Activated CD8-positive, alpha-beta T cell treated with anti-CD3 and anti-CD28 coated beads for 36 hours (primary cell): Measurements from ENCODE around the gene TNIK. TPM values are rescaled to one million over a fixed set of nuclear protein-coding genes. Genes with fewer than 3 reads are reported as not detected.
A peak's percentile ranks its signal among the peaks of the same experiment; 100 is the strongest.

Source experiments
- ATAC-seq: fragments of 200-7000 bp; cut with Tn5 transposase; one replicate; pipeline ENCODE4 v1.10.0; 2021; ENCODE audit warnings: mild to moderate bottlenecking, moderate library complexity
- CTCF ChIA-PET: fragments of 350-600 bp; sonication (Branson Sonifier 250); formaldehyde crosslinking; loops from one replicate; lab custom pipeline; 2021; ENCODE audit warnings: antibody characterized with exemption; lab: Charles Lee
- POLR2A ChIA-PET: fragments of 350-600 bp; sonication (Branson Sonifier 250); formaldehyde crosslinking; loops from one replicate; lab custom pipeline; 2021; ENCODE audit warnings: antibody characterized with exemption; lab: Charles Lee
- DNase-seq: peaks from one replicate; pipeline ENCODE4 v3.0.0-alpha.2; 2020
- H3K27ac Mint-ChIP-seq: one replicate; pipeline ENCODE4 v1.8.0; 2021; ENCODE audit warnings: mild to moderate bottlenecking, mixed read lengths
- H3K27me3 Mint-ChIP-seq: one replicate; pipeline ENCODE4 v1.8.0; 2021; ENCODE audit warnings: mixed read lengths
- H3K36me3 Mint-ChIP-seq: one replicate; pipeline ENCODE4 v1.8.0; 2021; ENCODE audit warnings: low read depth, mixed read lengths
- H3K4me1 Mint-ChIP-seq: one replicate; pipeline ENCODE4 v1.8.0; 2021; ENCODE audit warnings: low read depth, mixed read lengths
- H3K4me3 Mint-ChIP-seq: one replicate; pipeline ENCODE4 v1.8.0; 2021; ENCODE audit warnings: mild to moderate bottlenecking, moderate library complexity, mixed read lengths
- H3K9me3 Mint-ChIP-seq: one replicate; pipeline ENCODE4 v1.8.0; 2021; ENCODE audit warnings: mixed read lengths
- CTCF ChIP-seq: fragments of 200-600 bp; IDR thresholded peaks from one replicate; pipeline ENCODE4 v1.8.0; 2022; ENCODE audit warnings: antibody characterized with exemption, mild to moderate bottlenecking
- intact Hi-C: fragments of 100-400 bp; cut with micrococcal nuclease; formaldehyde crosslinking; loops from one replicate; pipeline ENCODE4 v1.10.0; 2022
- total RNA-seq, 2 experiments: library from RNA; stranded (reverse); gene quantifications; one replicate each; pipeline ENCODE4 v1.2.3, GENCODE V29; 2021

Gene TNIK
- total RNA-seq, 2 experiments from 2014 or later: 25.1 to 28.8 TPM

GRCh38 chr3:171468296-171468906, 8.2 kb upstream of the TNIK start:
- Mint-ChIP-seq H3K9me3 (no peaks in the 10 kb centered on the region), H3K4me3 (no peak overlapping the region), H3K36me3 (no peaks in the 10 kb centered on the region), H3K4me1 (no peaks in the 10 kb centered on the region), H3K27ac (no peak overlapping the region), H3K27me3 (no peaks in the 10 kb centered on the region)
- ChIA-PET POLR2A (interaction anchor here (0.7 kb wide), 1 partner anchor 1572 kb away, joined by 3 read pairs; no protein-coding TSS in a partner anchor), CTCF (interaction anchor here (0.7 to 1.3 kb wide), 2 partner anchors 8 to 220 kb away, joined by 3 to 5 read pairs; partner anchors contain the start of gene TNIK)
- DNase-seq (no peak), ATAC-seq (no peak)
- intact Hi-C loops: no loop called here
- TF ChIP-seq CTCF: no peak

- no peak overlapping the region for H3K27ac Mint-ChIP-seq
- no peak overlapping the region for H3K4me3 Mint-ChIP-seq
- H3K27me3 Mint-ChIP-seq: no peaks in the 10 kb centered on the region
- ATAC-seq (no peak), DNase-seq (no peak)
- intact Hi-C loops: no loop called here
- TF ChIP-seq CTCF: no peak
- peaks cover 14% of the 10 kb centered on the region for H3K4me1 Mint-ChIP-seq
- H3K36me3 Mint-ChIP-seq: no peaks in the 10 kb centered on the region
- no peaks in the 10 kb centered on the region for H3K9me3 Mint-ChIP-seq
- ChIA-PET CTCF (interaction anchor here (0.9 to 1.2 kb wide), 3 partner anchors 11 to 303 kb away, joined by 3 read pairs; no protein-coding TSS in a partner anchor), POLR2A (no interaction called here)
Measured at GRCh38 chr3:171465763-171466162, 5.6 kb upstream of the TNIK start.

- Mint-ChIP-seq H3K27me3 (no peaks in the 10 kb centered on the region), H3K36me3 (no peaks in the 10 kb centered on the region), H3K27ac (no peak overlapping the region), H3K4me1 (peaks cover 14% of the 10 kb centered on the region), H3K9me3 (no peaks in the 10 kb centered on the region), H3K4me3 (no peak overlapping the region)
- TF ChIP-seq CTCF: no peak
- no peak for ATAC-seq
- POLR2A ChIA-PET: no interaction called here
- CTCF ChIA-PET: no interaction called here
- intact Hi-C loops: loop anchor here (5.0 kb wide), 1 partner anchor 277 kb away; no protein-coding TSS in a partner anchor
- DNase-seq: no peak
Measured at GRCh38 chr3:171464462-171464861, 4.3 kb upstream of the TNIK start.

- DNase-seq: peak; percentile 46
Measured at GRCh38 chr3:171462224-171462623, 2.0 kb upstream of the TNIK start.

More at GRCh38 chr3:171462224-171462623, 2.0 kb upstream of the TNIK start:
- peak overlapping the region; percentile 2 for H3K27ac Mint-ChIP-seq
- no peak for ATAC-seq
- H3K27me3 Mint-ChIP-seq: no peaks in the 10 kb centered on the region
- ChIA-PET CTCF (interaction anchor here (1.0 to 2.4 kb wide), 3 partner anchors 9 to 299 kb away, joined by 3 to 10 read pairs (median 4); no protein-coding TSS in a partner anchor), POLR2A (interaction anchor here (0.7 to 2.9 kb wide), 4 partner anchors 9 to 273 kb away, joined by 3 to 14 read pairs (median 9); no protein-coding TSS in a partner anchor)
- H3K9me3 Mint-ChIP-seq: no peaks in the 10 kb centered on the region
- peak overlapping the region; percentile 95 for H3K4me3 Mint-ChIP-seq
- H3K4me1 Mint-ChIP-seq: peaks cover 20% of the 10 kb centered on the region
- TF ChIP-seq CTCF: no peak
- H3K36me3 Mint-ChIP-seq: no peaks in the 10 kb centered on the region
- intact Hi-C loops: loop anchor here (5.0 kb wide), 1 partner anchor 275 kb away; no protein-coding TSS in a partner anchor
